Neuronal stem cell (in vitro differentiated cells): ENCODE results near the gene P3H4.

ENCODE experiments used
- DNase-seq: peaks from one replicate; pipeline ENCODE4 v3.0.0-alpha.2; 2013; ENCODE audit warnings: low spot score
- H2AFZ ChIP-seq: one replicate; pipeline ENCODE4 v1.6.1; 2013; ENCODE audit warnings: mild to moderate bottlenecking, low read length, inconsistent platforms
- H2AK5ac ChIP-seq: 2 replicates; pipeline ENCODE4 v1.6.1; 2013; ENCODE audit warnings: low read depth, mild to moderate bottlenecking, inconsistent platforms, low read length, moderate library complexity, mixed read lengths
- H2BK120ac ChIP-seq: 2 replicates; pipeline ENCODE4 v1.6.1; 2013; ENCODE audit warnings: low read depth, mild to moderate bottlenecking, inconsistent platforms, low read length, moderate library complexity, mixed read lengths
- H2BK12ac ChIP-seq: one replicate; pipeline ENCODE4 v1.6.1; 2013; ENCODE audit warnings: low read length, inconsistent platforms
- H2BK15ac ChIP-seq: 2 replicates; pipeline ENCODE4 v1.6.1; 2013; ENCODE audit warnings: mild to moderate bottlenecking, low read length, inconsistent platforms, mixed read lengths
- H2BK5ac ChIP-seq: one replicate; pipeline ENCODE4 v1.6.1; 2013; ENCODE audit warnings: inconsistent platforms, mild to moderate bottlenecking, low read length, moderate library complexity
- H3K14ac ChIP-seq: one replicate; pipeline ENCODE4 v1.6.1; 2013; ENCODE audit warnings: low read length, inconsistent platforms
- H3K18ac ChIP-seq: 2 replicates; pipeline ENCODE4 v1.6.1; 2013; ENCODE audit warnings: low read length, inconsistent platforms
- H3K23ac ChIP-seq: 2 replicates; pipeline ENCODE4 v1.6.1; 2013; ENCODE audit warnings: low read depth, mild to moderate bottlenecking, mixed read lengths, low read length, inconsistent platforms; ENCODE audit not compliant: poor library complexity
- H3K27ac ChIP-seq: replicated peaks from 3 replicates; pipeline ENCODE4 v1.5.1; 2013; ENCODE audit warnings: low read length, inconsistent platforms
- H3K27me3 ChIP-seq, 3 experiments: 2 replicates each; pipeline ENCODE4 v1.6.1; 2013; ENCODE audit warnings: low read length in 3 of 3, mild to moderate bottlenecking in 2 of 3, inconsistent platforms in 1 of 3, low read depth in 1 of 3, mixed read lengths in 1 of 3, moderate library complexity in 1 of 3; ENCODE audit not compliant: control insufficient read depth in 3 of 3, insufficient read depth in 3 of 3
- H3K36me3 ChIP-seq, 2 donors: replicated peaks in 1 of 2; 2 replicates each; pipeline ENCODE4 v1.6.1; 2013; ENCODE audit warnings: low read length in 2 of 2; ENCODE audit not compliant: control insufficient read depth in 2 of 2, insufficient read depth in 2 of 2
- H3K4ac ChIP-seq: 2 replicates; pipeline ENCODE4 v1.6.1; 2013; ENCODE audit warnings: inconsistent platforms, mild to moderate bottlenecking, low read length, moderate library complexity
- H3K4me1 ChIP-seq, 2 donors: 1 replicate in 1 of 2; 2 replicates in 1 of 2; pipeline ENCODE4 v1.6.1; 2013; ENCODE audit warnings: low read length in 2 of 2, low read depth in 1 of 2; ENCODE audit not compliant: control insufficient read depth in 2 of 2, insufficient read depth in 1 of 2
- H3K4me2 ChIP-seq: one replicate; pipeline ENCODE4 v1.6.1; 2013; ENCODE audit warnings: mild to moderate bottlenecking, low read length, inconsistent platforms; ENCODE audit not compliant: insufficient read depth, poor library complexity, severe bottlenecking
- H3K4me3 ChIP-seq, 2 donors: 2 replicates each; pipeline ENCODE4 v1.5.1; 2013; ENCODE audit warnings: low read length in 2 of 2, mild to moderate bottlenecking in 2 of 2, inconsistent platforms in 1 of 2, moderate library complexity in 1 of 2
- H3K79me1 ChIP-seq: one replicate; pipeline ENCODE4 v1.6.1; 2013; ENCODE audit warnings: low read depth, mild to moderate bottlenecking, inconsistent platforms, low read length, moderate library complexity
- H3K9ac ChIP-seq: one replicate; pipeline ENCODE4 v1.6.1; 2013; ENCODE audit warnings: mild to moderate bottlenecking, low read depth, low read length, inconsistent platforms; ENCODE audit not compliant: poor library complexity
- H3K9me3 ChIP-seq, 2 donors: replicated peaks in 1 of 2; 2 replicates each; pipeline versions ENCODE3 to v1.6.1; 2013; ENCODE audit warnings: low read length in 2 of 2, mild to moderate bottlenecking in 2 of 2, inconsistent platforms in 1 of 2, low read depth in 1 of 2, mixed read lengths in 1 of 2, moderate library complexity in 1 of 2; ENCODE audit not compliant: control insufficient read depth in 2 of 2, insufficient read depth in 1 of 2
- H4K8ac ChIP-seq: one replicate; pipeline ENCODE4 v1.6.1; 2013; ENCODE audit warnings: low read depth, mild to moderate bottlenecking, inconsistent platforms, low read length, moderate library complexity
- H4K91ac ChIP-seq: one replicate; pipeline ENCODE4 v1.6.1; 2013; ENCODE audit warnings: low read length, low read depth, mild to moderate bottlenecking, inconsistent platforms; ENCODE audit not compliant: poor library complexity
- WGBS, 2 donors: extraction: QIAGEN DNeasy Blood & Tissue Kit; methylation state at CpG; one replicate each; pipeline ENCODE4 v1.1.7; 2013; ENCODE audit warnings: missing lambda C conversion rate in 2 of 2, mixed read lengths in 1 of 2; ENCODE audit not compliant: insufficient read length in 2 of 2, insufficient replicate concordance in 1 of 2; ENCODE audit errors: extremely low coverage in 2 of 2; 5-methylcytosine and 5-hydroxymethylcytosine counted together

The P3H4 gene

GRCh38 chr17:41792845-41793783, 18.6 kb downstream of the P3H4 start:
- Histone ChIP-seq H2BK5ac (peak overlapping the region; percentile 71), H3K79me1 (no peaks in the 10 kb centered on the region), H3K27ac (peak overlapping the region; percentile 76), H3K4me3 (no peak overlapping the region), H2BK12ac (peak overlapping the region; percentile 93), H3K4ac (peak overlapping the region; percentile 98), H4K8ac (peak overlapping the region; percentile 99), H3K14ac (no peak overlapping the region), H3K18ac (peak overlapping the region; percentile 96), H3K4me1 (peaks cover 22% of the 10 kb centered on the region in 2 donors), H3K4me2 (no peak overlapping the region), H2AFZ (peak overlapping the region; percentile 83), H3K9ac (peak overlapping the region; percentile 86), H3K27me3 (no peaks in the 10 kb centered on the region), H3K36me3 (no peaks in the 10 kb centered on the region), H3K9me3 (peaks cover 0 to 1% of the 10 kb centered on the region in 2 donors), H2BK15ac (peak overlapping the region; percentile 96), H3K23ac (peak overlapping the region; percentile 45), H2AK5ac (peak overlapping the region; percentile 92), H2BK120ac (peak overlapping the region; percentile 57), H4K91ac (peak overlapping the region; percentile 94)
- WGBS, 2 donors = no CpG with 5 or more reads among the region's 22 CpGs
- no peak for DNase-seq

GRCh38 chr17:41787021-41787418, 24.7 kb downstream of the P3H4 start:
- whole genome bisulfite sequencing, 2 donors = no CpG with 5 or more reads among the region's 4 CpGs
- no peak overlapping the region for H2BK12ac ChIP-seq

DNA sequence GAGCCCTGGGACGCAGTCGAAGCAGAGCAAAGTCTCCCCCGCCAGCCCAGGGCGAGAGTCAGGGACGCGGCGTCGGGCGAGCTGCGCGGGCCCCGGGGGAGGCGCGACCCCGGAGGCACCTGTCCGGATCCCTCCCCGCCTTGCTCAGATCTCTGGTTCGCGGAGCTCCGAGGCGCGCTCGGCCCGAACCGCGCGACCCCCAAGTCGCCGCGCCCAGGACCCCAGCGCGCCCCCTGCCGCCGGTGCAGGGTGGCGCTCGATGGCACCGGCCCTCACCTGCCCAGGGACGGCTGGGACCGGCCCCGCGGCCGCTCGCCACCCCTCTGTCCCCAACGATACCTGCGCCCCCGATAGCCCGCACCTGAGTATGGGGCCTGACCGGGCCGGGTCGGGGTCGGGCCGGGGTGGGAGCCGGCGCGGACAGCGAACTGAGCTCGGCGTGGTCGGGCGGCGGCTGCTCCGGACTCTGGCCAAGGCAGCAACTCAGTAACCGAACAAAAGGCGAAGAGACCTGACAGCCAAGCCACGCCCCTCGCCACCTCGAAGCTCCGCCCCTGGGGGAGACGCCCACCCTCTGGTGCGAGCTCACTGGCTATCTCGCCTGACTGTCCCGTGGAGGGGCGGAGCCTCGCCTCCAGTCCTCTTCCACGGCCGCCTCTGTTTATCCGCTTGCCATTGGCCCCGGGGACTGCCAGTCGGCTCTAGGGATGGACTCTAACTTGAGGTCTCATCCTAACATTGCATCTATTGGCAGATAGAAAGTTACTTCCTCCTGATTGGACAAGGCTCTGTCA, 25.3 kb downstream of the P3H4 start, which contains the start of gene JUP:
Gene JUP, minus strand, starts transcription at position 485 of the 794 bp plus-strand sequence. CDS start 14,857 bp downstream, outside the sequence.
- peak within 1 kb of the TSS; percentile 95 for H3K23ac ChIP-seq
- no peak within 1 kb of the TSS for H3K14ac ChIP-seq
- no peak within 1 kb of the TSS for H2BK12ac ChIP-seq
- peak within 1 kb of the TSS; percentile 86 for H3K4ac ChIP-seq
- no peaks in the 10 kb centered on the region for H3K27me3 ChIP-seq
- peak within 1 kb of the TSS; percentile 92 for H3K9ac ChIP-seq
- H3K4me1 ChIP-seq = peaks cover 9 to 18% of the 10 kb centered on the region in 2 donors
- H2BK15ac ChIP-seq = peak within 1 kb of the TSS; percentile 93
- peak within 1 kb of the TSS; percentile 83 for H2AFZ ChIP-seq
- WGBS, 2 donors = no CpG with 5 or more reads among the region's 79 CpGs
- H2AK5ac ChIP-seq = peak within 1 kb of the TSS; percentile 76
- peaks cover 0 to 1% of the 10 kb centered on the region in 2 donors for H3K9me3 ChIP-seq
- peak within 1 kb of the TSS; percentile 66 to 91 for H3K4me3 ChIP-seq
- H3K27ac ChIP-seq = peak within 1 kb of the TSS; percentile 92
- peaks cover 2% of the 10 kb centered on the region for H3K79me1 ChIP-seq
- H3K36me3 ChIP-seq = no peaks in the 10 kb centered on the region
- peak within 1 kb of the TSS; percentile 14 for H2BK5ac ChIP-seq
- H4K8ac ChIP-seq = no peak within 1 kb of the TSS
- peak within 1 kb of the TSS; percentile 96 for H3K18ac ChIP-seq
- peak within 1 kb of the TSS; percentile 93 for H3K4me2 ChIP-seq
- DNase-seq = peak; percentile 99
- no peak within 1 kb of the TSS for H4K91ac ChIP-seq
- H2BK120ac ChIP-seq = peak within 1 kb of the TSS; percentile 37

More at GRCh38 chr17:41787021-41787418, 24.7 kb downstream of the P3H4 start:
- no peak overlapping the region for H2AK5ac ChIP-seq
- no peaks in the 10 kb centered on the region for H3K36me3 ChIP-seq
- H3K27me3 ChIP-seq = no peaks in the 10 kb centered on the region
- H3K9me3 ChIP-seq = peaks cover 0 to 1% of the 10 kb centered on the region in 2 donors
- DNase-seq = no peak
- H2BK5ac ChIP-seq = no peak overlapping the region
- no peak overlapping the region for H3K4me2 ChIP-seq
- H3K4me3 ChIP-seq = peak overlapping the region in 1 of 2 donors; percentile 12
- no peak overlapping the region for H4K8ac ChIP-seq
- H3K27ac ChIP-seq = no peak overlapping the region
- peaks cover 10 to 16% of the 10 kb centered on the region in 2 donors for H3K4me1 ChIP-seq
- H2BK15ac ChIP-seq = no peak overlapping the region
- H3K4ac ChIP-seq = no peak overlapping the region
- no peak overlapping the region for H3K18ac ChIP-seq
- no peak overlapping the region for H3K14ac ChIP-seq
- H2BK120ac ChIP-seq = no peak overlapping the region
- no peak overlapping the region for H3K9ac ChIP-seq
- H3K23ac ChIP-seq = no peak overlapping the region
- peak overlapping the region; percentile 2 for H2AFZ ChIP-seq
- no peak overlapping the region for H4K91ac ChIP-seq
- H3K79me1 ChIP-seq = peaks cover 2% of the 10 kb centered on the region
